ENCODE data around the gene GPSM1. TPM values are rescaled to one million over a fixed set of nuclear protein-coding genes. Genes with fewer than 3 reads are reported as not detected.

Gene GPSM1
- polyA plus RNA-seq, 1 donor, result 39.9 TPM

DNA sequence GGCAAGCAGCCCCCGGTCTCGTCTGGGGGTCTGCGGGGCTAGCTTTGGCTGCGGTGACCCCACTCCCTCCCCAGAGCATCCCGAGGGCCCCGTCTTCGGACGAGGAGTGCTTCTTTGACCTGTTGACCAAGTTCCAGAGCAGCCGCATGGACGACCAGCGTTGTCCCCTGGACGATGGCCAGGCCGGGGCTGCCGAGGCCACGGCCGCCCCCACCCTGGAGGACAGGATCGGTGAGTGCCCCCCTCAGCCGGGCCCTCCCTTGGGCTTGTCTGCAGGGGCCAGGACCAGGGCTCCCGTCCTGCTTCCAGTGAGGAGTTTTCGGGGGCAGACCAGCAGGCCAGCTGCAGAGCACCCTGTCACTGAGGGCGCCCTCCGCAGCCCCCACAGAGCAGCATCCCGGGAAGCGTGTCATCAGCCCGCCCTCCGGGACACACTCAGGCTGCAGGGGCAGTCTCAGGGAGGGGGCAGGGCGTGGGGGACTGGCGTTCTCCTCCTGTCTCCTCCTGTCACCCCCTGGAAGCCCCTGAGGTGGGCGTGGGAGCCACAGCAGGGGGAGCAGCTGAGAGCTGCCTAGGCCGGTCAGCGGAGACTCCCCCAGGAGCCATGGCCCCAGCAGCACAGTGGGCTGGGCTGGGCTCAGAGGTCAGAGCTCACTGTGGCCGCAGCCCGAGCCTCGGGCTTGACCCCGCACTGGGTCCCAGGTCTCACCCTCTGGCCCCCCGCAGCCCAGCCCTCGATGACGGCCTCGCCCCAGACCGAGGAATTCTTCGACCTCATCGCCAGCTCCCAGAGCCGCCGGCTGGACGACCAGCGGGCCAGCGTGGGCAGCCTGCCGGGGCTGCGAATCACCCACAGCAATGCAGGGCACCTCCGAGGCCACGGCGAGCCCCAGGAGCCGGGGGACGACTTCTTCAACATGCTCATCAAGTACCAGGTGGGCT lies 28.5 kb downstream of the GPSM1 start:
- no peak overlapping the region for H3K27ac ChIP-seq (ENCODE audit: low read length)
- H3K36me3 ChIP-seq (ENCODE audit: control insufficient read depth, insufficient read depth, low read length), result peaks cover 28% of the 10 kb centered on the region
- peaks cover 26% of the 10 kb centered on the region for H3K4me1 ChIP-seq (ENCODE audit: control insufficient read depth, insufficient read depth, low read length)
- WGBS (ENCODE audit: insufficient coverage, low lambda C conversion rate), result no CpG with 5 or more reads among the region's 54 CpGs
- peaks cover 7% of the 10 kb centered on the region for H3K9me3 ChIP-seq (ENCODE audit: control insufficient read depth, low read depth, low read length)
- peak overlapping the region; percentile 23 for H3K4me3 ChIP-seq (ENCODE audit: low read length)
- DNase-seq, result no peak
- no peaks in the 10 kb centered on the region for H3K27me3 ChIP-seq (ENCODE audit: control insufficient read depth, insufficient read depth, low read length)

DNA sequence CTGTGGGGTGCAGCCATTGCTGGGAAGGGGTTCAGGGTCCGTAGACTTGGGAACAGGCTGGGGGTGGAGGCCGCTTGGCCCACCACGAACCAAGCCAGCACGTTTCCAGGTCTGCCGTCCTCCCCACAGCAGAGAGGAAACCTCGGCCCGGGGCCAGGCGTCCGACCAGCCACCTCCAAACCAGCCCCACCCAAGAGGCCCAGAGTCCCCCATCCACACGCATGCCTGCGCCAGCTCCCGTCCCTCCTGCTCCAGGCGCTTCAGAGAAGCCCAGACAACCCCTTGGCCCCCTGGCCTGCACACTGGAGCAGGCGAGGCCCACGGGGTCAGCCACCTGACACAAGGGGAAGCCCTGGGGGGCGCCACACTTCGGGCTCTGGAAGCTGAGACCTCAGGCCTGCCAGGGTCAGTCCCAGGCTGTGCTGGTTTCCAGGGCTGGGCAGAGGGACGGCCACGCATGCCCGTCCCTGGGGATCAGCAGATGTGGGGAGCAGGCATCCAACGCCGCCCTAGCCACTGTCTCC lies 29.9 kb downstream of the GPSM1 start:
- no peak overlapping the region for H3K4me3 ChIP-seq (ENCODE audit: low read length)
- H3K4me1 ChIP-seq (ENCODE audit: control insufficient read depth, insufficient read depth, low read length), result peaks cover 32% of the 10 kb centered on the region
- DNase-seq, result no peak
- no peaks in the 10 kb centered on the region for H3K27me3 ChIP-seq (ENCODE audit: control insufficient read depth, insufficient read depth, low read length)
- H3K9me3 ChIP-seq (ENCODE audit: control insufficient read depth, low read depth, low read length), result peaks cover 7% of the 10 kb centered on the region
- peaks cover 33% of the 10 kb centered on the region for H3K36me3 ChIP-seq (ENCODE audit: control insufficient read depth, insufficient read depth, low read length)
- H3K27ac ChIP-seq (ENCODE audit: low read length), result no peak overlapping the region
- no CpG with 5 or more reads among the region's 22 CpGs for WGBS (ENCODE audit: insufficient coverage, low lambda C conversion rate)

DNA sequence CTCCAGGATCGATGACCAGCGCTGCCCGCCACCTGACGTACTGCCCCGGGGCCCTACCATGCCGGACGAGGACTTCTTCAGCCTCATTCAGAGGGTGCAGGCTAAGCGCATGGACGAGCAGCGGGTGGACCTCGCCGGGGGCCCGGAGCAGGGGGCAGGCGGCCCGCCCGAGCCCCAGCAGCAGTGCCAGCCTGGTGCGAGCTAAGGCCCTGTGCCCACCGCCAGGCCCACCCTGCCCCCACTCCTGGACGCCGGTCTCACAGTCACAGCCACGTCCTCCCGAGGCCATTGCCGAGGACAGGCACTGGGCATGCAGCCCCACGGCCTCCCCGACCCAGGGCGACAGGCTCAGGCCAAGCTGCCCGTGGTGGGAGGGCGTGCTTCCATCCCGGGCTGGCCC lies 30.7 kb downstream of the GPSM1 start:
- Histone ChIP-seq H3K27me3 (ENCODE audit: control insufficient read depth, insufficient read depth, low read length) (no peaks in the 10 kb centered on the region), H3K4me1 (ENCODE audit: control insufficient read depth, insufficient read depth, low read length) (peaks cover 32% of the 10 kb centered on the region), H3K36me3 (ENCODE audit: control insufficient read depth, insufficient read depth, low read length) (peaks cover 33% of the 10 kb centered on the region), H3K4me3 (ENCODE audit: low read length) (no peak overlapping the region), H3K9me3 (ENCODE audit: control insufficient read depth, low read depth, low read length) (peaks cover 7% of the 10 kb centered on the region), H3K27ac (ENCODE audit: low read length) (no peak overlapping the region)
- no peak for DNase-seq
- WGBS (ENCODE audit: insufficient coverage, low lambda C conversion rate), result no CpG with 5 or more reads among the region's 29 CpGs

DNA sequence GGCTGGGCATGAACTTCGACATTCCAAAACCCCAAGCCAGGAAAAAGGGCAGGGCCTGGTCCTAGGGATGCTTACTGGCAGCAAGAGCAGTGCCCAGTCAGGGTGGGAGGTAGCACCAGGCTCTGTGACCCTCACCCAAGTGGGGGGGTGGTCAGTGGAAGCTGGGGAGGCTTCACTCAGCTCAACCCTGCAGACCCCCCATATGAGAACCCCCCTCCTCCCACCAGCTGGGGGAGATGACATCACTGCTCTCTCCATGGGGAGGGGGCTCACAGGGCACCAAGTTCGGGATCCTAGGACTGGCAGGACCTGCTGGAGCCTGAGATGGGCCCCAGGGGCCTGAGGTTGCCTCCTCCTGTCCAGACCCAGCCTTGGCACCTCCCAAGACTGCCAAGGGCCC lies 31.5 kb downstream of the GPSM1 start:
- no peak overlapping the region for H3K4me3 ChIP-seq (ENCODE audit: low read length)
- H3K9me3 ChIP-seq (ENCODE audit: control insufficient read depth, low read depth, low read length), result peaks cover 7% of the 10 kb centered on the region
- H3K36me3 ChIP-seq (ENCODE audit: control insufficient read depth, insufficient read depth, low read length), result peaks cover 33% of the 10 kb centered on the region
- H3K4me1 ChIP-seq (ENCODE audit: control insufficient read depth, insufficient read depth, low read length), result peaks cover 25% of the 10 kb centered on the region
- H3K27me3 ChIP-seq (ENCODE audit: control insufficient read depth, insufficient read depth, low read length), result peaks cover 1% of the 10 kb centered on the region
- no CpG with 5 or more reads among the region's 2 CpGs for WGBS (ENCODE audit: insufficient coverage, low lambda C conversion rate)
- DNase-seq, result no peak
- H3K27ac ChIP-seq (ENCODE audit: low read length), result no peak overlapping the region

DNA sequence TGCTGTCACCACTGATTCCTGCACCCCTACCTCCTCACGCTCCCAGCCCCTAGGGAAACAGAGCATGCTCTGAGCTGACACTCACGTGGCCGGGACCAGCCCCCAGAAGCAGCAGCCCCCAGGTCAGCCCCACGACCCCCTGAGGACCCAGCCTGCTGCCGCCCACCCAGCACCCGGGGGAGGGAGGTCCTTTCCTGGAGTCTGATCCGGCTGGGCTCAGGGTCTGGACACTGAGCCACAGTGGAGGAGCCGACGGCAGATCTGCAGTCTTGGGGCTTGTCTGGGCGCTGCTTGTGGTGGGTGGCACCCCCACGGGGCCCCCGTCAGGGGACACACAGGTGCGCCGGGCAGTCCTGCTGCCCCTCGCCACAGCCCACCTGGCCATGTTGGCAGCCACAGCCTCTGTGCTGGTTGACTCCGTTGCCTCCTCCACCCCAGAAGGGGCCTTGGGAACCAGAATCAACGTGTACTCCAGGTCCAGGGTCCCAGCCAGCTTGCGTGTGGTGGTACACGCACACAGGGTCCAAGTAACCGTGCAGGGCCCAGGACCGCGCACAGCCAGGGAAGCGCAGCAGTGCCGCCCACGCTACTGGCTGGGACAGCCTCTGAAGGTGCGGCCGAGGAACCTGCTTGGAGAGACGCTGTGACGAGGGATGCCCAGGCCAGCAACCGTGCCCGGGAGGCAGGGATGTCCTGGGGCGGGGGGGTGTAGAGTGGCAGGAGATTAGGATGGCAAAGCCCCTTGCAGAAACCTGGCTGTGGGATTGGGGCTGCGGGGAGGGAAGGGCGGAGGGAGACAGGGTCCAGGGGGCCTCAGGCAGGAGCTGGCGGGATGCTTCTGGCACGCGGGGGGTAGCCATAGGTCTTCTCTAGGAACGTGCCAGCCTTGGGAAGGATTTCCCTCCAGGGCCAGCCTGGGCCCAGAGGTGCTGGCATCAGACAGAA lies 32.7 kb downstream of the GPSM1 start:
- H3K9me3 ChIP-seq (ENCODE audit: control insufficient read depth, low read depth, low read length), result peaks cover 13% of the 10 kb centered on the region
- H3K4me1 ChIP-seq (ENCODE audit: control insufficient read depth, insufficient read depth, low read length), result peaks cover 18% of the 10 kb centered on the region
- no peak for DNase-seq
- H3K4me3 ChIP-seq (ENCODE audit: low read length), result no peak overlapping the region
- peaks cover 33% of the 10 kb centered on the region for H3K36me3 ChIP-seq (ENCODE audit: control insufficient read depth, insufficient read depth, low read length)
- H3K27me3 ChIP-seq (ENCODE audit: control insufficient read depth, insufficient read depth, low read length), result peaks cover 13% of the 10 kb centered on the region
- H3K27ac ChIP-seq (ENCODE audit: low read length), result no peak overlapping the region
- no CpG with 5 or more reads among the region's 38 CpGs for WGBS (ENCODE audit: insufficient coverage, low lambda C conversion rate)

DNA sequence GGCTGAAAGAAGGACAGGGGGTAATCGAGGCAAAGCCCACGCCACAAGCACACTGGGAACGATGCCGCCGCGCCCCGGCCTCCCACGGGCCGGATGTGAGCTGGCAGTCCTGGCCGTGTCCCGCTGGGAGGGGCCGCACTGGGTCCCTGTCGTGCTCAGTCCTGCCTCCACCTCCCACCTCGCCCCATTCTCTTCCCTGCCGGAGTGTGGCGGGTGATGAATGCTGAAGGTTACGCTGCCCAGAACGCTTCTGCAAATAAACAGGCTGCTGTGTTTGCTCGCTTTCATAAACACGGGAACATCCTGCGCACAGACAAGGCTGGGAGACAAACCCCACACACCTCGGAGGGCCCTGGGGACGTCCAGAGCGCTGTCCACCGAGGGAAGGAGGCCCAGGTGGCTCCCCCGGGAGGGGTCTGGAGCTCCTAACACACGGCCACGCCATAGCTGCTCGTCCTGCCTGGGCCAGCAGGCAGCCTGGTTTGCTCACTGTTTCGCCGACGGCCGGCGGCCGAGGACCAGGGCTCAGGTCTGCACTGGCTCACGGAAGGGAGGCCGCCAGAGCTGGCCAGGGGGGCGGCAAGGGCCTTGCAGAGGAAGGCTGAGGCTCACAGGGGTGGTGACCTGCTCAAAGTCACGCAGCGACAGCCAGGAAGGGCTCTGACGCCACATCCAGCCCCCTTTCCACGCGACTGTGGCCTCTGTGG lies 33.9 kb downstream of the GPSM1 start:
- peaks cover 29% of the 10 kb centered on the region for H3K36me3 ChIP-seq (ENCODE audit: control insufficient read depth, insufficient read depth, low read length)
- whole genome bisulfite sequencing (ENCODE audit: insufficient coverage, low lambda C conversion rate), result no CpG with 5 or more reads among the region's 43 CpGs
- DNase-seq, result no peak
- H3K9me3 ChIP-seq (ENCODE audit: control insufficient read depth, low read depth, low read length), result peaks cover 11% of the 10 kb centered on the region
- H3K4me3 ChIP-seq (ENCODE audit: low read length), result no peak overlapping the region
- H3K27me3 ChIP-seq (ENCODE audit: control insufficient read depth, insufficient read depth, low read length), result peaks cover 14% of the 10 kb centered on the region
- peaks cover 18% of the 10 kb centered on the region for H3K4me1 ChIP-seq (ENCODE audit: control insufficient read depth, insufficient read depth, low read length)
- H3K27ac ChIP-seq (ENCODE audit: low read length), result peak overlapping the region; percentile 52

DNA sequence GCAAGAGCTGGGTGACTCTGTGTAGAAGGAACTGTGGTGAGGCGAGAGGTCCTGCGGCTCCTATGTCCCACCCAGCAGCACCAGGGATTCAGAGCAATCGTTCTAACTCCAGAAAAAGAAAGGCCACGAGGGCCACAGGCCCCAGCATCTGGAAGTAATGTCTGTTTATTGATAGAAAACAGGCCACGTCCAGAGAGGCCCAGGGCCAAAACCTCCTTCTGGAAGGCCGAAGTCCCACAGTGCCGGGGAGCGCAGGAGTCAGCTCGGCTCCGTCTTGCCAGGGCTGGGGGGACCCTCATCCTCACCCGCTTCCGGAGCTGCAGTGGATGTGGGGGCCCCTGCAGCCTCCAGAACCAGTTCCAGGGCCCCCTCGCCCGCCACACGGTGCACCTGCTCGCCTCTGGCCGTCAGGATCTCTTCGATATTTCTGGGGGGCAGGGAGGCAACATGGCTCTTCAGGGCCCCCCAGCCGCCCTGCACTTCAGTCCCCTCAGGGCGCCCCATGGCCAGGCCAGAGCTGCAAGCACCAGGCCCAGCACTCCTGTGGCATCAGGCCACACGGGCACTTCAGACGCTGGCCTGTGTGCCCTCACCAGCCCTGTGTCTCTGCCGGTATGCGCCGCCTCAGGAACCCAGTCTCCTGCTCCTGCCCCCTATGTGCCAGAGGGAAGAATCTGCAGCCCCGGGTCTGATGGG lies 34.6 kb downstream of the GPSM1 start:
- WGBS (ENCODE audit: insufficient coverage, low lambda C conversion rate), result no CpG with 5 or more reads among the region's 26 CpGs
- Histone ChIP-seq H3K4me1 (ENCODE audit: control insufficient read depth, insufficient read depth, low read length) (peaks cover 18% of the 10 kb centered on the region), H3K27me3 (ENCODE audit: control insufficient read depth, insufficient read depth, low read length) (peaks cover 14% of the 10 kb centered on the region), H3K4me3 (ENCODE audit: low read length) (no peak overlapping the region), H3K27ac (ENCODE audit: low read length) (peak overlapping the region; percentile 54), H3K36me3 (ENCODE audit: control insufficient read depth, insufficient read depth, low read length) (peaks cover 22% of the 10 kb centered on the region), H3K9me3 (ENCODE audit: control insufficient read depth, low read depth, low read length) (peaks cover 11% of the 10 kb centered on the region)
- no peak for DNase-seq

DNA sequence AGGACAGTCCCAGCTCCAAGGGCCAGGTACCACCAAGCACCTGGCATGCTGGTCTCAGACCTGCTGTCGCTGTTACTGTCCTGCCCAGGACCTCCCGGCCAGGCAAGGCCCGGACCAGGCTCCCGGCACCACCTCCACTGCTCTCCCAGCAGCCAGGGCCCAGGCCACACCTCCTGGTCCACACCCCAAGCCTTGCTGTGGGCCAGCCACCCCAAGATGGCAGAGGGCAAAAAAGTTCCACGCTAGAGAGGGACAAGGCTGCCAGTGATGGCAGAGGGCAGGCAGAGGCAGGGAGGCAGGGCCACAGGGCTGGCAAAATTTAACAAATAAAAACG lies 35.1 kb downstream of the GPSM1 start:
- H3K4me3 ChIP-seq (ENCODE audit: low read length), result no peak overlapping the region
- peaks cover 11% of the 10 kb centered on the region for H3K9me3 ChIP-seq (ENCODE audit: control insufficient read depth, low read depth, low read length)
- H3K36me3 ChIP-seq (ENCODE audit: control insufficient read depth, insufficient read depth, low read length), result peaks cover 17% of the 10 kb centered on the region
- DNase-seq, result no peak
- peaks cover 18% of the 10 kb centered on the region for H3K4me1 ChIP-seq (ENCODE audit: control insufficient read depth, insufficient read depth, low read length)
- H3K27ac ChIP-seq (ENCODE audit: low read length), result peak overlapping the region; percentile 54
- no CpG with 5 or more reads among the region's 6 CpGs for WGBS (ENCODE audit: insufficient coverage, low lambda C conversion rate)
- H3K27me3 ChIP-seq (ENCODE audit: control insufficient read depth, insufficient read depth, low read length), result peaks cover 14% of the 10 kb centered on the region

DNA sequence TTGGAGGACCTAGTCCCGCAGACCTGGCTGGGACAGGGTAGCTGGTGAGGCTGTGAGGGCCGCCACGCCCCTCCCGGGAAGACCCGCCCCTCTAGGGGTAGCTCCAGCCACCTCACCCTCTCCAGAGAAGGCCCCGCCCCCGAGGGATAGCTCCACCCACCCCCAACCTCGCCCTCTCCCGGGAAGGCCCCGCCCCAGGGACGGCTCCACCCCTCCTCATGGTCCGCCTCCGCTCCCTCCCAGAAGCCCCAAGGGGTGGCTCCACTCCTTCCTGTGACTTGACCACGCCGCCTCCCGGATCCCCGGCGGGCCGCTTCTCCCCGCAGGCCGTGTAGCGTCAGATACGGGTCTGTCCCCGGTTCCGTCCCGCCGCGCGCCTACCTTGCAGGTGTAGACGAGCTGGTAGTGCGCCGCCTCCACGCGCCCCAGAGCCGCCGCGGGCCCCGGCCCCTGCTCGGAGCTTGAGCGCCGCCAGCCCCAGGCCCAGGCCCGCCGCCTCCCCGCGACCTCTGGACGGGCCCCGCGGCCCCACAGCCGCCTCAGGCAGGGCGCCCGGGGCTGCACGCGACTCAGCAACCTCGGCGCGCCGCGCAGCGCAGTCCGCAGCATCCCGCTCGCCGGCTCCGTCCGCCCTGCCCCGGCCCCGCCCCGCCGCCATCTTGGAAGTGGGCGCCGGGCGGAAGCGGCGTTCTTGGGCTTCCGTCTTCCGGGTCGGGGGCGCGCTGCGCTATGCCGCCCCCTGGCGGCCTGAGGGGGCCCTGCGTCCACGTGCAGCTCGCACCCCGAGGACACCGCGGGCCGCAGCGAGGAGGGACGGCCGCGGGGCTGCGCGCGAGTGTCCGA lies 36.0 kb downstream of the GPSM1 start, which contains the start of gene DNLZ:
Gene DNLZ, minus strand, starts transcription at position 639 of the 843 bp plus-strand sequence. Its CDS starts 30 bp downstream, at position 609.
- peak within 1 kb of the TSS; percentile 72 for H3K4me3 ChIP-seq (ENCODE audit: low read length)
- no CpG with 5 or more reads among the region's 97 CpGs for whole genome bisulfite sequencing (ENCODE audit: insufficient coverage, low lambda C conversion rate)
- DNase-seq, result peak; percentile 92 to 94
- peaks cover 18% of the 10 kb centered on the region for H3K4me1 ChIP-seq (ENCODE audit: control insufficient read depth, insufficient read depth, low read length)
- H3K9me3 ChIP-seq (ENCODE audit: control insufficient read depth, low read depth, low read length), result peaks cover 11% of the 10 kb centered on the region
- H3K36me3 ChIP-seq (ENCODE audit: control insufficient read depth, insufficient read depth, low read length), result peaks cover 14% of the 10 kb centered on the region
- H3K27me3 ChIP-seq (ENCODE audit: control insufficient read depth, insufficient read depth, low read length), result peaks cover 14% of the 10 kb centered on the region
- peak within 1 kb of the TSS; percentile 74 for H3K27ac ChIP-seq (ENCODE audit: low read length)
